ENCODE measurements around the gene ZNF334.

DNA sequence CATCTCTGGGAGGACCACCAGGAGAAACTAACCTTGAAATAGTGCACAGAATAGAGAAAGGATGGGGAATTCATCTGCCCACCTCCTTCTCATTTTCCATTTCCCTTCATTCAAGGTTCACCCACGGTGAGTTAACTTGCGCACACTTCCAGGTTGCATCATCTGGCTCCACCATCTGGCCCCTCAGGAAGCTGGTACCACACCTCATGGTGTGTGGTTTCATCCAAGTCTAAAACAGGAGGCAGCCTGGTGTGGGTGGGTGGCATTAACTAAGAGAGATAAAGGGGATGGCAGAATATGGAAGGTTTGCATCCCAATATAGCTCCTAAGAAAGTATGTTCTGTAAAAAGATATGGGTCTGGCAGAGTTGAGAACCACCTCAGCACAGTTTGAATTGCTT lies 3.8 kb downstream of the ZNF334 start:
- no peak for TF ChIP-seq POLR2AphosphoS5 (IDR thresholded peaks at IDR 0.05; ENCODE audit: low read depth, low read length)
- no peak for TF ChIP-seq SIN3A (IDR thresholded peaks at IDR 0.05; ENCODE audit: borderline replicate concordance, insufficient read depth, low read length)
- TF ChIP-seq TAF1 (IDR thresholded peaks at IDR 0.05; ENCODE audit: borderline replicate concordance, insufficient read depth, low read length), result no peak
- TF ChIP-seq, protein P1, sequence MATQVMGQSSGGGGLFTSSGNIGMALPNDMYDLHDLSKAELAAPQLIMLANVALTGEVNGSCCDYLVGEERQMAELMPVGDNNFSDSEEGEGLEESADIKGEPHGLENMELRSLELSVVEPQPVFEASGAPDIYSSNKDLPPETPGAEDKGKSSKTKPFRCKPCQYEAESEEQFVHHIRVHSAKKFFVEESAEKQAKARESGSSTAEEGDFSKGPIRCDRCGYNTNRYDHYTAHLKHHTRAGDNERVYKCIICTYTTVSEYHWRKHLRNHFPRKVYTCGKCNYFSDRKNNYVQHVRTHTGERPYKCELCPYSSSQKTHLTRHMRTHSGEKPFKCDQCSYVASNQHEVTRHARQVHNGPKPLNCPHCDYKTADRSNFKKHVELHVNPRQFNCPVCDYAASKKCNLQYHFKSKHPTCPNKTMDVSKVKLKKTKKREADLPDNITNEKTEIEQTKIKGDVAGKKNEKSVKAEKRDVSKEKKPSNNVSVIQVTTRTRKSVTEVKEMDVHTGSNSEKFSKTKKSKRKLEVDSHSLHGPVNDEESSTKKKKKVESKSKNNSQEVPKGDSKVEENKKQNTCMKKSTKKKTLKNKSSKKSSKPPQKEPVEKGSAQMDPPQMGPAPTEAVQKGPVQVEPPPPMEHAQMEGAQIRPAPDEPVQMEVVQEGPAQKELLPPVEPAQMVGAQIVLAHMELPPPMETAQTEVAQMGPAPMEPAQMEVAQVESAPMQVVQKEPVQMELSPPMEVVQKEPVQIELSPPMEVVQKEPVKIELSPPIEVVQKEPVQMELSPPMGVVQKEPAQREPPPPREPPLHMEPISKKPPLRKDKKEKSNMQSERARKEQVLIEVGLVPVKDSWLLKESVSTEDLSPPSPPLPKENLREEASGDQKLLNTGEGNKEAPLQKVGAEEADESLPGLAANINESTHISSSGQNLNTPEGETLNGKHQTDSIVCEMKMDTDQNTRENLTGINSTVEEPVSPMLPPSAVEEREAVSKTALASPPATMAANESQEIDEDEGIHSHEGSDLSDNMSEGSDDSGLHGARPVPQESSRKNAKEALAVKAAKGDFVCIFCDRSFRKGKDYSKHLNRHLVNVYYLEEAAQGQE (IDR thresholded peaks at IDR 0.05; ENCODE audit: insufficient read depth in 1 of 2, low read depth in 2 of 2, low read length in 2 of 2), result no peak
- TF ChIP-seq FOXP2 (optimal IDR thresholded peaks at IDR 0.05; ENCODE audit: borderline replicate concordance, extremely low read depth, extremely low read length, insufficient read depth), result no peak
